ENCODE results near the gene GAR1. TPM values are rescaled to one million over a fixed set of nuclear protein-coding genes. Genes with fewer than 3 reads are reported as not detected.

Gene GAR1
- total RNA-seq, 1 experiment from 2014 or later: 40.6 TPM

DNA sequence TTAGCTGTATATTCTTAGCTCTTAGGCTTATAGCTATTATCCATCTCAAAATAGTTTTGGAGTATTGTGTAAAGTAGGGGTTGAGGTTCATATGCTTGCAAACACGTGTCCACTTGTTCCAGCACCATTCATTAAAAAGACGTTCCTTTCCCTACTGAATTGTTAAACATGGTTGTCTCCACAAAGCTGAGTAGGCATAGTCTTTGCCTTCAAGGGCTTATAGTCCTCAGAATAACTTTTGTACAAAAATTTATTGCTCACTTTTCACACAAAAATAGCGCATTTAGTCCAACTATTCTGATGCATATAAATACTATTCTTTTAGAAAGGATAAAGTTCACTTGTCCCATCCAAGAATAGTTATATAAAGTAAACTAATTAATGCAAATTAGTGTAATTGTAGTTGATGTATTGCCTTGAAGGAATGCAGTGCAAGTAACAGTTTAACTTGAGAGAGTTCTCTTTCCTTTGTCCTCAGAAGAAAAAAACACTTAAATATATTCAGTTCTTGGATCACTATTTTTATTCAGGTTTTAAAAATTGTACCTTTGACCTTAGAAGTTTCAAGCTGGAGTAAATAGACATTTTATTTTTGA, 46.5 kb downstream of the GAR1 start:
- intact Hi-C loops (cut with micrococcal nuclease): no loop called here
- no peak overlapping the region for H3K4me2 ChIP-seq (ENCODE audit: low read length)
- no peaks in the 10 kb centered on the region for H3K4me1 ChIP-seq (ENCODE audit: control insufficient read depth in 1 of 2, insufficient read depth in 2 of 2, low read length in 2 of 2)
- no peak overlapping the region for H2AFZ ChIP-seq (ENCODE audit: low read depth, low read length, poor library complexity, severe bottlenecking)
- POLR2A ChIA-PET: no interaction called here
- ATAC-seq: no peak
- no peaks in the 10 kb centered on the region; a peak in 1 of 4 replicates for H3K9me3 ChIP-seq (ENCODE audit: control insufficient read depth in 1 of 2, insufficient read depth in 1 of 2, low read depth in 1 of 2, low read length in 2 of 2)
- H3K27ac ChIP-seq (ENCODE audit: low read depth, low read length): no peak overlapping the region
- no peak overlapping the region for H3K9ac ChIP-seq (ENCODE audit: low read length)
- no TSS peak for BruUV-seq (replicated peaks)
- H3K4me3 ChIP-seq (replicated peaks in 1 of 2; ENCODE audit: low read depth in 1 of 2, low read length in 2 of 2): no peak overlapping the region
- H3K36me3 ChIP-seq (ENCODE audit: control insufficient read depth in 1 of 2, insufficient read depth in 2 of 2, low read length in 2 of 2): no peaks in the 10 kb centered on the region
- CTCF ChIA-PET: no interaction called here
- H3K9me2 ChIP-seq (ENCODE audit: insufficient read depth): no peaks in the 10 kb centered on the region
- H3K27me3 ChIP-seq (ENCODE audit: insufficient read depth, low read length): no peaks in the 10 kb centered on the region
- RAD21 ChIA-PET (ENCODE audit: low non-redundant PET in 1 of 2, low total read pairs in 2 of 2, uncharacterized antibody in 2 of 2, unreplicated experiment in 2 of 2): no interaction called here
- H3K79me2 ChIP-seq (ENCODE audit: insufficient read depth, low read length): no peaks in the 10 kb centered on the region
- no peak for DNase-seq (ENCODE audit: low read depth, low spot score)
- TF ChIP-seq SP1 (IDR thresholded peaks at IDR 0.05; ENCODE audit: low read depth): no peak
- no peak for TF ChIP-seq POLR2A (IDR thresholded peaks at IDR 0.05; ENCODE audit: borderline replicate concordance, extremely low read depth, insufficient read depth, insufficient read length)
- TF ChIP-seq FOSL1 (IDR thresholded peaks at IDR 0.05; ENCODE audit: low read depth): no peak
- no peak for TF ChIP-seq ZNF274 (IDR thresholded peaks at IDR 0.05; ENCODE audit: low read depth, low read length)
- no peak for TF ChIP-seq REST (IDR thresholded peaks at IDR 0.05; ENCODE audit: low read depth)
- no peak for TF ChIP-seq CEBPB (IDR thresholded peaks at IDR 0.05; ENCODE audit: low read depth)
- no peak for TF ChIP-seq ZFX (IDR thresholded peaks at IDR 0.05)
- TF ChIP-seq MAX (IDR thresholded peaks at IDR 0.05): no peak
- no peak for TF ChIP-seq ELF1 (IDR thresholded peaks at IDR 0.05; ENCODE audit: borderline replicate concordance, low read depth)
- no peak for TF ChIP-seq POLR2AphosphoS5 (IDR thresholded peaks at IDR 0.05; ENCODE audit: low read depth, low read length)
- TF ChIP-seq EZH2 (IDR thresholded peaks at IDR 0.05): no peak
- TF ChIP-seq EZH2phosphoT487 (IDR thresholded peaks at IDR 0.05; ENCODE audit: borderline replicate concordance): no peak
- TF ChIP-seq SRF (IDR thresholded peaks at IDR 0.05; ENCODE audit: low read depth): no peak
- no peak for TF ChIP-seq JUND (IDR thresholded peaks at IDR 0.05)
- no peak for TF ChIP-seq EGR1 (IDR thresholded peaks at IDR 0.05; ENCODE audit: low read depth)
- TF ChIP-seq YY1 (IDR thresholded peaks at IDR 0.05; ENCODE audit: extremely low read depth, insufficient replicate concordance, low read depth, low read length): no peak
- no peak for TF ChIP-seq CBX3 (IDR thresholded peaks at IDR 0.05; ENCODE audit: low read depth)
- TF ChIP-seq CTCF (IDR thresholded peaks at IDR 0.05 in 2 of 3, conservative IDR thresholded peaks at IDR 0.05 in 1 of 3; ENCODE audit: borderline replicate concordance in 1 of 3, insufficient read depth in 1 of 3, low read depth in 2 of 3, low read length in 2 of 3): no peak
- H4K20me1 ChIP-seq (ENCODE audit: insufficient read depth): no peaks in the 10 kb centered on the region

Measured in HCT116 (cell line).